ENCODE results near the gene PKP4.

PKP4 gene

GRCh38 chr2:158729451-158729850 is 272.7 kb downstream of the PKP4 start:
- TF ChIP-seq EZH2phosphoT487 (conservative IDR thresholded peaks at IDR 0.05; ENCODE audit: low read length) = no peak
- TF ChIP-seq CTCF (IDR thresholded peaks at IDR 0.05; ENCODE audit: insufficient read depth, low read length, poor library complexity, severe bottlenecking) = no peak
- H2AFZ ChIP-seq (ENCODE audit: low read depth, low read length, severe bottlenecking) = no peak overlapping the region
- H3K79me2 ChIP-seq (ENCODE audit: insufficient read depth, low read length) = no peaks in the 10 kb centered on the region
- H3K27me3 ChIP-seq (ENCODE audit: low read length) = no peaks in the 10 kb centered on the region
- no peak overlapping the region for H3K9ac ChIP-seq (ENCODE audit: low read length)
- H3K4me2 ChIP-seq (ENCODE audit: low read depth, low read length, poor library complexity, severe bottlenecking) = no peak overlapping the region
- no peaks in the 10 kb centered on the region for H3F3A ChIP-seq (ENCODE audit: insufficient read depth)
- H3K4me3 ChIP-seq (ENCODE audit: insufficient read depth, low read length, poor library complexity, severe bottlenecking) = no peak overlapping the region
- no peaks in the 10 kb centered on the region for H4K20me1 ChIP-seq (ENCODE audit: low read depth, low read length)
- H3K27ac ChIP-seq (ENCODE audit: low read depth, low read length) = no peak overlapping the region
- H3K36me3 ChIP-seq (ENCODE audit: low read length) = no peaks in the 10 kb centered on the region
- H3K9me3 ChIP-seq (ENCODE audit: insufficient read depth, low read length) = no peaks in the 10 kb centered on the region
- no peaks in the 10 kb centered on the region for H3K9me2 ChIP-seq (replicated peaks; ENCODE audit: insufficient read depth, low read length)

DNA sequence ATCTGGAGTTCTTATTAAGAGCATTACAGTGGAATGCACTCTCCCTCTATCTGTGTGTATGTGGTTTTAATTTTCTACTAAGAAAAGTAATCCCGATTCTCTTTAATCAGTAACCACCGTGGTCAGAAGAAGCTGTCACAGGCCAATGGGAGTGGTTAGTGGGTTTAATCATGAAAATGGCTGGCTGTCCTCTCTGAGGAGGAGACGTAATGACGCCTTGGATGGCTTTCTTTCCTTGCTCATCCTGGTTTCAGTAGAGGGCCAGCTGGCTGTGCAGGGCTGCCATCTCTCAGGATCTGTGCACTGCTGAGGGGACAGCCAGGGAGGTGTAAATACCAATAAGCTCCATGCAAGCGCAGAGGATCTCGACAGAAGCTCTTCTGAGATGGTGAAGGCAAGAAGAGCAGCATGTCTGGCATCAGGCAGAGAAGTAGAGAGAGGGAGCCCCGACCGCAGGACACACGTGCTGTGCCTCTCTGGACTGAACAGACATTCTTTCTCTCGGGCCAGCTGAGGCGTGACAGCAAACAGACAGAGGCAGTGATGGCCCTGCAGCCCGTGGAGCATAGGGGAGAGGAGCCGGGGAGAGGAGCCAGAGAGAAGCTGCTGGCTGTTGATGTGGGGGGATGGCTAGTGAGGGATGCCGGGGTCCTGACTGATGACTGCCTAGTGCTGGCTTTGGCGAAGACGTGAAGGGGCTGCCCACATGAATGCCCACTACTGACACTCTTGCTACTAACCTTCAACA is 273.3 kb downstream of the PKP4 start:
- H3K36me3 ChIP-seq (ENCODE audit: low read length) = no peaks in the 10 kb centered on the region

GRCh38 chr2:158730621-158731140 is 273.9 kb downstream of the PKP4 start:
- Histone ChIP-seq H3K27ac (ENCODE audit: low read depth, low read length) (no peak overlapping the region), H3K4me3 (ENCODE audit: insufficient read depth, low read length, poor library complexity, severe bottlenecking) (no peak overlapping the region), H3K27me3 (ENCODE audit: low read length) (no peaks in the 10 kb centered on the region), H3K79me2 (ENCODE audit: insufficient read depth, low read length) (no peaks in the 10 kb centered on the region), H3K4me2 (ENCODE audit: low read depth, low read length, poor library complexity, severe bottlenecking) (no peak overlapping the region), H3K9ac (ENCODE audit: low read length) (no peak overlapping the region), H2AFZ (ENCODE audit: low read depth, low read length, severe bottlenecking) (no peak overlapping the region), H3K9me2 (replicated peaks; ENCODE audit: insufficient read depth, low read length) (no peaks in the 10 kb centered on the region), H3K36me3 (ENCODE audit: low read length) (no peaks in the 10 kb centered on the region), H4K20me1 (ENCODE audit: low read depth, low read length) (no peaks in the 10 kb centered on the region), H3F3A (ENCODE audit: insufficient read depth) (no peaks in the 10 kb centered on the region), H3K9me3 (ENCODE audit: insufficient read depth, low read length) (no peaks in the 10 kb centered on the region)
- TF ChIP-seq EZH2phosphoT487 (conservative IDR thresholded peaks at IDR 0.05; ENCODE audit: low read length) = no peak
- no peak for TF ChIP-seq CTCF (IDR thresholded peaks at IDR 0.05; ENCODE audit: insufficient read depth, low read length, poor library complexity, severe bottlenecking)

More for the DNA sequence above, 273.3 kb downstream of the PKP4 start:
- Histone ChIP-seq H2AFZ (ENCODE audit: low read depth, low read length, severe bottlenecking) (no peak overlapping the region), H3K79me2 (ENCODE audit: insufficient read depth, low read length) (no peaks in the 10 kb centered on the region), H3K4me3 (ENCODE audit: insufficient read depth, low read length, poor library complexity, severe bottlenecking) (no peak overlapping the region), H3K27ac (ENCODE audit: low read depth, low read length) (no peak overlapping the region), H3K9ac (ENCODE audit: low read length) (no peak overlapping the region), H3K4me2 (ENCODE audit: low read depth, low read length, poor library complexity, severe bottlenecking) (no peak overlapping the region), H3K9me3 (ENCODE audit: insufficient read depth, low read length) (no peaks in the 10 kb centered on the region), H3K27me3 (ENCODE audit: low read length) (no peaks in the 10 kb centered on the region), H4K20me1 (ENCODE audit: low read depth, low read length) (no peaks in the 10 kb centered on the region), H3K9me2 (replicated peaks; ENCODE audit: insufficient read depth, low read length) (no peaks in the 10 kb centered on the region), H3F3A (ENCODE audit: insufficient read depth) (no peaks in the 10 kb centered on the region)
- TF ChIP-seq EZH2phosphoT487 (conservative IDR thresholded peaks at IDR 0.05; ENCODE audit: low read length) = no peak

GRCh38 chr2:158731386-158731785 is 274.6 kb downstream of the PKP4 start:
- Histone ChIP-seq H3K9me3 (ENCODE audit: insufficient read depth, low read length) (no peaks in the 10 kb centered on the region), H3K36me3 (ENCODE audit: low read length) (no peaks in the 10 kb centered on the region), H3K9me2 (replicated peaks; ENCODE audit: insufficient read depth, low read length) (no peaks in the 10 kb centered on the region), H3K79me2 (ENCODE audit: insufficient read depth, low read length) (no peaks in the 10 kb centered on the region), H3F3A (ENCODE audit: insufficient read depth) (no peaks in the 10 kb centered on the region), H3K4me3 (ENCODE audit: insufficient read depth, low read length, poor library complexity, severe bottlenecking) (no peak overlapping the region), H3K9ac (ENCODE audit: low read length) (no peak overlapping the region), H2AFZ (ENCODE audit: low read depth, low read length, severe bottlenecking) (no peak overlapping the region), H4K20me1 (ENCODE audit: low read depth, low read length) (no peaks in the 10 kb centered on the region), H3K27me3 (ENCODE audit: low read length) (no peaks in the 10 kb centered on the region), H3K27ac (ENCODE audit: low read depth, low read length) (no peak overlapping the region), H3K4me2 (ENCODE audit: low read depth, low read length, poor library complexity, severe bottlenecking) (no peak overlapping the region)
- TF ChIP-seq CTCF (IDR thresholded peaks at IDR 0.05; ENCODE audit: insufficient read depth, low read length, poor library complexity, severe bottlenecking) = no peak
- TF ChIP-seq EZH2phosphoT487 (conservative IDR thresholded peaks at IDR 0.05; ENCODE audit: low read length) = no peak
